ENCODE measurements around the gene ARHGAP20.

Gene ARHGAP20

GRCh38 chr11:110711776-110712658, at the start of gene ARHGAP20:
TSS of gene ARHGAP20 (minus strand) at chr11:110712437. CDS start at chr11:110712231, 206 bp downstream.
- no peak for DNase-seq

GRCh38 chr11:110761991-110762390, 49.8 kb upstream of the ARHGAP20 start:
- no peak for DNase-seq

GRCh38 chr11:110761131-110761530, 48.9 kb upstream of the ARHGAP20 start:
- no peak for DNase-seq

GRCh38 chr11:110759972-110760381, 47.7 kb upstream of the ARHGAP20 start:
- DNase-seq = no peak

- DNase-seq = no peak
Observed at GRCh38 chr11:110757962-110758755, 45.9 kb upstream of the ARHGAP20 start.

- DNase-seq = no peak
Observed at GRCh38 chr11:110757066-110757465, 44.8 kb upstream of the ARHGAP20 start.

GRCh38 chr11:110755941-110756340, 43.7 kb upstream of the ARHGAP20 start:
- no peak for DNase-seq

GRCh38 chr11:110752890-110753289, 40.7 kb upstream of the ARHGAP20 start:
- DNase-seq = no peak

- no peak for DNase-seq
Observed at GRCh38 chr11:110750100-110750499, 37.9 kb upstream of the ARHGAP20 start.

- no peak for DNase-seq
Observed at GRCh38 chr11:110747531-110747930, 35.3 kb upstream of the ARHGAP20 start.

- no peak for DNase-seq
Observed at GRCh38 chr11:110738641-110739040, 26.4 kb upstream of the ARHGAP20 start.

GRCh38 chr11:110737593-110737992, 25.4 kb upstream of the ARHGAP20 start:
- no peak for DNase-seq

- DNase-seq = no peak
Observed at GRCh38 chr11:110736171-110736553, 23.9 kb upstream of the ARHGAP20 start.

- DNase-seq = no peak
Observed at GRCh38 chr11:110735455-110736170, 23.4 kb upstream of the ARHGAP20 start.

GRCh38 chr11:110734790-110735189, 22.6 kb upstream of the ARHGAP20 start:
- DNase-seq = no peak

- no peak for DNase-seq
Observed at GRCh38 chr11:110730773-110731172, 18.5 kb upstream of the ARHGAP20 start.

GRCh38 chr11:110728883-110729282, 16.6 kb upstream of the ARHGAP20 start:
- no peak for DNase-seq

- no peak for DNase-seq
Observed at GRCh38 chr11:110728476-110728875, 16.2 kb upstream of the ARHGAP20 start.

- DNase-seq = no peak
Observed at GRCh38 chr11:110724358-110724757, 12.1 kb upstream of the ARHGAP20 start.

GRCh38 chr11:110720431-110721275, 8.4 kb upstream of the ARHGAP20 start:
- no peak for DNase-seq

- DNase-seq = no peak
Observed at GRCh38 chr11:110716361-110716760, 4.1 kb upstream of the ARHGAP20 start.

GRCh38 chr11:110715541-110715940, 3.3 kb upstream of the ARHGAP20 start:
- no peak for DNase-seq
